Panc1 (cell line): ENCODE data around the gene ARHGAP25.

Experiments
- POLR2AphosphoS5 ChIP-seq: IDR thresholded peaks from 2 replicates; pipeline ENCODE4 v1.6.1; 2012; ENCODE audit warnings: mild to moderate bottlenecking, low read depth, low read length, moderate library complexity
- TF ChIP-seq, protein P1 (sequence below): fragments of 450-650 bp; IDR thresholded peaks from 2 replicates; pipeline ENCODE4 v1.5.1; 2017; ENCODE audit warnings: mild to moderate bottlenecking
- TF ChIP-seq, protein P2 (sequence below), 2 experiments: IDR thresholded peaks; 2 replicates each; pipeline ENCODE4 v1.6.1; 2011 to 2012; ENCODE audit warnings: low read depth in 2 of 2, control low read depth in 1 of 2, low read length in 1 of 2, mild to moderate bottlenecking in 1 of 2, moderate library complexity in 1 of 2; ENCODE audit not compliant: insufficient read depth in 1 of 2

DNA sequence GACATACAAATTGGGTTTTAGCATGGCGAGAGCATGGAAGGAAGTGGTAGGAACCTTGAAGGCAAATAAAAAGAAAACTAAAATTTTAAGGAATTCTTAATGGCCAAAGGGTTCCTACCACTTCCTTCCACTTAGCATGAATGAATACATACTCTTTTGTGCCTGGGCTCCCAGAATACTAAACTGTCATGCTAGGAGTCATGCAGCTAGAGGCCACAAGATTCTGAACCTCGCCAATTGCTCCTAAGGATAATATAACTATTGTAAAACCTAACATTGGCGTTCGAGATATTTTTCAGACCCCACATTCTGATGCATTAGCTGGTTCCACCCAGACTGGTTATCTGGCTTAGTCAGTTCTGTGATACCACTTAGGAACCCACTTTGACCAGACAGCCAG, 38.6 kb upstream of the ARHGAP25 start:
- TF ChIP-seq, protein P1, sequence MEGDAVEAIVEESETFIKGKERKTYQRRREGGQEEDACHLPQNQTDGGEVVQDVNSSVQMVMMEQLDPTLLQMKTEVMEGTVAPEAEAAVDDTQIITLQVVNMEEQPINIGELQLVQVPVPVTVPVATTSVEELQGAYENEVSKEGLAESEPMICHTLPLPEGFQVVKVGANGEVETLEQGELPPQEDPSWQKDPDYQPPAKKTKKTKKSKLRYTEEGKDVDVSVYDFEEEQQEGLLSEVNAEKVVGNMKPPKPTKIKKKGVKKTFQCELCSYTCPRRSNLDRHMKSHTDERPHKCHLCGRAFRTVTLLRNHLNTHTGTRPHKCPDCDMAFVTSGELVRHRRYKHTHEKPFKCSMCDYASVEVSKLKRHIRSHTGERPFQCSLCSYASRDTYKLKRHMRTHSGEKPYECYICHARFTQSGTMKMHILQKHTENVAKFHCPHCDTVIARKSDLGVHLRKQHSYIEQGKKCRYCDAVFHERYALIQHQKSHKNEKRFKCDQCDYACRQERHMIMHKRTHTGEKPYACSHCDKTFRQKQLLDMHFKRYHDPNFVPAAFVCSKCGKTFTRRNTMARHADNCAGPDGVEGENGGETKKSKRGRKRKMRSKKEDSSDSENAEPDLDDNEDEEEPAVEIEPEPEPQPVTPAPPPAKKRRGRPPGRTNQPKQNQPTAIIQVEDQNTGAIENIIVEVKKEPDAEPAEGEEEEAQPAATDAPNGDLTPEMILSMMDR = no peak
- TF ChIP-seq, protein P2, sequence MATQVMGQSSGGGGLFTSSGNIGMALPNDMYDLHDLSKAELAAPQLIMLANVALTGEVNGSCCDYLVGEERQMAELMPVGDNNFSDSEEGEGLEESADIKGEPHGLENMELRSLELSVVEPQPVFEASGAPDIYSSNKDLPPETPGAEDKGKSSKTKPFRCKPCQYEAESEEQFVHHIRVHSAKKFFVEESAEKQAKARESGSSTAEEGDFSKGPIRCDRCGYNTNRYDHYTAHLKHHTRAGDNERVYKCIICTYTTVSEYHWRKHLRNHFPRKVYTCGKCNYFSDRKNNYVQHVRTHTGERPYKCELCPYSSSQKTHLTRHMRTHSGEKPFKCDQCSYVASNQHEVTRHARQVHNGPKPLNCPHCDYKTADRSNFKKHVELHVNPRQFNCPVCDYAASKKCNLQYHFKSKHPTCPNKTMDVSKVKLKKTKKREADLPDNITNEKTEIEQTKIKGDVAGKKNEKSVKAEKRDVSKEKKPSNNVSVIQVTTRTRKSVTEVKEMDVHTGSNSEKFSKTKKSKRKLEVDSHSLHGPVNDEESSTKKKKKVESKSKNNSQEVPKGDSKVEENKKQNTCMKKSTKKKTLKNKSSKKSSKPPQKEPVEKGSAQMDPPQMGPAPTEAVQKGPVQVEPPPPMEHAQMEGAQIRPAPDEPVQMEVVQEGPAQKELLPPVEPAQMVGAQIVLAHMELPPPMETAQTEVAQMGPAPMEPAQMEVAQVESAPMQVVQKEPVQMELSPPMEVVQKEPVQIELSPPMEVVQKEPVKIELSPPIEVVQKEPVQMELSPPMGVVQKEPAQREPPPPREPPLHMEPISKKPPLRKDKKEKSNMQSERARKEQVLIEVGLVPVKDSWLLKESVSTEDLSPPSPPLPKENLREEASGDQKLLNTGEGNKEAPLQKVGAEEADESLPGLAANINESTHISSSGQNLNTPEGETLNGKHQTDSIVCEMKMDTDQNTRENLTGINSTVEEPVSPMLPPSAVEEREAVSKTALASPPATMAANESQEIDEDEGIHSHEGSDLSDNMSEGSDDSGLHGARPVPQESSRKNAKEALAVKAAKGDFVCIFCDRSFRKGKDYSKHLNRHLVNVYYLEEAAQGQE (IDR thresholded peaks at IDR 0.05; ENCODE audit: insufficient read depth in 1 of 2, low read depth in 2 of 2, low read length in 1 of 2) = no peak
- no peak for TF ChIP-seq POLR2AphosphoS5
